Chondrocyte (in vitro differentiated cells): ENCODE results near the gene NFE2L3. TPM values are rescaled to one million over a fixed set of nuclear protein-coding genes. Genes with fewer than 3 reads are reported as not detected.

Experiments
- DNase-seq: peaks from one replicate; pipeline ENCODE4 v3.0.0; 2021; ENCODE audit warnings: mixed read lengths, low spot score
- H3K27ac Mint-ChIP-seq: one replicate; pipeline ENCODE4 v1.8.0; 2021; ENCODE audit warnings: mild to moderate bottlenecking, moderate library complexity, mixed read lengths; ENCODE audit not compliant: unreplicated experiment
- H3K27me3 Mint-ChIP-seq: 2 replicates; pipeline ENCODE4 v1.8.0; 2021; ENCODE audit warnings: low read depth, mixed read lengths
- H3K36me3 Mint-ChIP-seq: 2 replicates; pipeline ENCODE4 v1.8.0; 2021; ENCODE audit warnings: low read depth, mixed read lengths
- H3K4me1 Mint-ChIP-seq: 2 replicates; pipeline ENCODE4 v1.8.0; 2021; ENCODE audit warnings: low read depth, mild to moderate bottlenecking, mixed read lengths
- H3K4me3 Mint-ChIP-seq: one replicate; pipeline ENCODE4 v1.8.0; 2021; ENCODE audit warnings: mild to moderate bottlenecking, moderate library complexity, mixed read lengths; ENCODE audit not compliant: unreplicated experiment
- H3K9me3 Mint-ChIP-seq: 2 replicates; pipeline ENCODE4 v1.8.0; 2021; ENCODE audit warnings: low read depth, mixed read lengths
- CTCF ChIP-seq: fragments of 200-600 bp; sonication (generic); IDR thresholded peaks from 2 replicates; pipeline ENCODE4 v1.5.0; 2021; ENCODE audit warnings: antibody characterized with exemption, mild to moderate bottlenecking, moderate library complexity
- total RNA-seq: library from RNA; stranded (reverse); gene quantifications from 3 replicates; pipeline ENCODE4 v1.2.1, GENCODE V29; 2021

Gene NFE2L3
- total RNA-seq, 1 donor from 2014 or later: 0.52 TPM

GRCh38 chr7:26198133-26198780 is 46.3 kb downstream of the NFE2L3 start:
- peak; percentile 97 for TF ChIP-seq CTCF
- Mint-ChIP-seq H3K27me3 (no peaks in the 10 kb centered on the region), H3K4me1 (peaks cover 47% of the 10 kb centered on the region), H3K4me3 (peak overlapping the region; percentile 99), H3K9me3 (no peaks in the 10 kb centered on the region), H3K27ac (peak overlapping the region; percentile 100), H3K36me3 (peaks cover 56% of the 10 kb centered on the region)
- no peak for DNase-seq

GRCh38 chr7:26198781-26199169 is 46.8 kb downstream of the NFE2L3 start:
- Mint-ChIP-seq H3K4me3 (peak overlapping the region; percentile 99), H3K4me1 (peaks cover 47% of the 10 kb centered on the region)

GRCh38 chr7:26199301-26200037 is 47.5 kb downstream of the NFE2L3 start:
- Mint-ChIP-seq H3K27ac (peak overlapping the region; percentile 100), H3K4me1 (peaks cover 47% of the 10 kb centered on the region), H3K4me3 (peak overlapping the region; percentile 99), H3K36me3 (peaks cover 44% of the 10 kb centered on the region), H3K27me3 (no peaks in the 10 kb centered on the region), H3K9me3 (no peaks in the 10 kb centered on the region)
- no peak for DNase-seq
- TF ChIP-seq CTCF: no peak

More at GRCh38 chr7:26198781-26199169, 46.8 kb downstream of the NFE2L3 start:
- TF ChIP-seq CTCF: no peak
- Mint-ChIP-seq H3K9me3 (no peaks in the 10 kb centered on the region), H3K27me3 (no peaks in the 10 kb centered on the region), H3K27ac (peak overlapping the region; percentile 100), H3K36me3 (peaks cover 51% of the 10 kb centered on the region)
- no peak for DNase-seq

- Mint-ChIP-seq H3K4me1 (peaks cover 50% of the 10 kb centered on the region), H3K36me3 (peaks cover 43% of the 10 kb centered on the region), H3K27me3 (no peaks in the 10 kb centered on the region), H3K9me3 (no peaks in the 10 kb centered on the region), H3K27ac (peak overlapping the region; percentile 100), H3K4me3 (peak overlapping the region; percentile 99)
- TF ChIP-seq CTCF: no peak
- DNase-seq: no peak
Measured at GRCh38 chr7:26200038-26200443, 48.0 kb downstream of the NFE2L3 start.

GRCh38 chr7:26200444-26201246 is 48.6 kb downstream of the NFE2L3 start, which contains the start of gene HNRNPA2B1:
Gene HNRNPA2B1, minus strand, starts transcription at chr7:26200746. Its CDS starts 169 bp downstream, at chr7:26200577.
- peaks cover 40% of the 10 kb centered on the region for H3K36me3 Mint-ChIP-seq

More at GRCh38 chr7:26200444-26201246, 48.6 kb downstream of the NFE2L3 start, which contains the start of gene HNRNPA2B1:
- H3K4me3 Mint-ChIP-seq: peak within 1 kb of the TSS; percentile 99
- peaks cover 50% of the 10 kb centered on the region for H3K4me1 Mint-ChIP-seq
- H3K27me3 Mint-ChIP-seq: no peaks in the 10 kb centered on the region
- no peak for TF ChIP-seq CTCF
- H3K27ac Mint-ChIP-seq: peak within 1 kb of the TSS; percentile 100
- H3K9me3 Mint-ChIP-seq: no peaks in the 10 kb centered on the region
- DNase-seq: peak; percentile 95
